H1 (cell line): ENCODE measurements around the gene MIPOL1. TPM values are rescaled to one million over a fixed set of nuclear protein-coding genes. Genes with fewer than 3 reads are reported as not detected.

Experiments
- ATF2 ChIP-seq: IDR thresholded peaks from 2 replicates; pipeline ENCODE4 v1.6.1; 2012; ENCODE audit warnings: low read length, inconsistent platforms
- BCL11A ChIP-seq, 2 experiments: IDR thresholded peaks; one replicate each; pipeline ENCODE4 v1.6.1; 2011; ENCODE audit warnings: low read depth in 2 of 2, low read length in 2 of 2, mild to moderate bottlenecking in 2 of 2
- BRCA1 ChIP-seq: IDR thresholded peaks from 2 replicates; pipeline ENCODE4 v1.6.1; 2012; ENCODE audit warnings: low read depth, low read length, improper control_type of control experiment
- CHD1 ChIP-seq: IDR thresholded peaks from 2 replicates; pipeline ENCODE4 v1.6.1; 2012; ENCODE audit warnings: low read depth, low read length, improper control_type of control experiment
- CHD7 ChIP-seq: fragments of 300-600 bp; sonication (generic); IDR thresholded peaks from 2 replicates; pipeline ENCODE4 v1.7.1; 2012; ENCODE audit warnings: low read length, moderate library complexity, mild to moderate bottlenecking, inconsistent platforms; ENCODE audit not compliant: insufficient replicate concordance
- EZH2 ChIP-seq: fragments of 200-600 bp; sonication (generic); IDR thresholded peaks from 2 replicates; pipeline ENCODE4 v1.7.1; 2012; ENCODE audit warnings: low read depth, mild to moderate bottlenecking, moderate library complexity, low read length, inconsistent platforms; ENCODE audit not compliant: severe bottlenecking
- GTF2F1 ChIP-seq: IDR thresholded peaks from 2 replicates; pipeline ENCODE4 v1.6.1; 2012; ENCODE audit warnings: low read depth, low read length, improper control_type of control experiment, borderline replicate concordance
- HDAC6 ChIP-seq: IDR thresholded peaks from one replicate; pipeline ENCODE4 v1.7.1; 2012; ENCODE audit warnings: low read depth, mild to moderate bottlenecking, inconsistent platforms, low read length, moderate library complexity
- PHF8 ChIP-seq: fragments of 200-600 bp; sonication (generic); conservative IDR thresholded peaks from 2 replicates; pipeline ENCODE4 v1.7.1; 2012; ENCODE audit warnings: low read depth, mild to moderate bottlenecking, inconsistent platforms, low read length, moderate library complexity
- ZNF274 ChIP-seq: IDR thresholded peaks from 2 replicates; pipeline ENCODE4 v1.7.0; 2012; ENCODE audit warnings: low read length, borderline replicate concordance; ENCODE audit errors: extremely low read depth
- polyA plus RNA-seq, 7 experiments: library from polyadenylated mRNA; depleted of rRNA in 3 of 7; stranded (reverse) in 5 of 7; unstranded in 2 of 7; fragments of >200 nt in 5 of 7; fragments of 200-250 nt in 2 of 7; gene quantifications; 1 replicate in 5 of 7; 2 replicates in 1 of 7; 4 replicates in 1 of 7; pipeline versions ENCODE4 v1.2.1 to v1.2.3, GENCODE V29; 2011 to 2013; ENCODE audit warnings: missing spikeins in 2 of 7, mixed read lengths in 2 of 7
- total RNA-seq: library from RNA; stranded (reverse); fragmentation: NEBNext Ultra II Directional; extraction: Animal tissue kit (Norgen Biotek cat#: 25700); gene quantifications from 2 replicates; pipeline ENCODE4 v1.2.1, GENCODE V29; 2021

MIPOL1 gene
- total and polyA plus RNA-seq, 2 of the 8 experiments (the other 6 are each of a cell fraction or from before 2014, with no cell fraction given) = 2.8 to 23.9 TPM

GRCh38 chr14:37417151-37417550 lies 219.4 kb downstream of the MIPOL1 start (continued):
- TF ChIP-seq CHD7 = no peak
- TF ChIP-seq CHD1 = no peak
- TF ChIP-seq GTF2F1 = no peak
- no peak for TF ChIP-seq BRCA1
- TF ChIP-seq EZH2 = no peak
- no peak for TF ChIP-seq HDAC6
- no peak for TF ChIP-seq ZNF274
- no peak for TF ChIP-seq ATF2
- no peak for TF ChIP-seq PHF8
- TF ChIP-seq BCL11A (IDR thresholded peaks at IDR 0.05; ENCODE audit: low read depth in 2 of 2, low read length in 2 of 2) = no peak
